ENCODE results near the gene CPXM2.

Gene CPXM2

GRCh38 chr10:123890226-123890625 is 1.4 kb downstream of the CPXM2 start:
- Histone ChIP-seq H3K4me3 (replicated peaks; ENCODE audit: insufficient read depth, low read length) (no peak overlapping the region), H3K27me3 (ENCODE audit: insufficient read depth, poor library complexity, severe bottlenecking) (peaks cover 7% of the 10 kb centered on the region), H3K27ac (replicated peaks) (no peak overlapping the region)
- TF ChIP-seq GABPA (IDR thresholded peaks at IDR 0.05; ENCODE audit: low read depth) (no peak), POLR2AphosphoS5 (IDR thresholded peaks at IDR 0.05; ENCODE audit: low read depth) (no peak), SPI1 (IDR thresholded peaks at IDR 0.05; ENCODE audit: borderline replicate concordance, low read depth) (no peak)
- TF ChIP-seq, protein P1, sequence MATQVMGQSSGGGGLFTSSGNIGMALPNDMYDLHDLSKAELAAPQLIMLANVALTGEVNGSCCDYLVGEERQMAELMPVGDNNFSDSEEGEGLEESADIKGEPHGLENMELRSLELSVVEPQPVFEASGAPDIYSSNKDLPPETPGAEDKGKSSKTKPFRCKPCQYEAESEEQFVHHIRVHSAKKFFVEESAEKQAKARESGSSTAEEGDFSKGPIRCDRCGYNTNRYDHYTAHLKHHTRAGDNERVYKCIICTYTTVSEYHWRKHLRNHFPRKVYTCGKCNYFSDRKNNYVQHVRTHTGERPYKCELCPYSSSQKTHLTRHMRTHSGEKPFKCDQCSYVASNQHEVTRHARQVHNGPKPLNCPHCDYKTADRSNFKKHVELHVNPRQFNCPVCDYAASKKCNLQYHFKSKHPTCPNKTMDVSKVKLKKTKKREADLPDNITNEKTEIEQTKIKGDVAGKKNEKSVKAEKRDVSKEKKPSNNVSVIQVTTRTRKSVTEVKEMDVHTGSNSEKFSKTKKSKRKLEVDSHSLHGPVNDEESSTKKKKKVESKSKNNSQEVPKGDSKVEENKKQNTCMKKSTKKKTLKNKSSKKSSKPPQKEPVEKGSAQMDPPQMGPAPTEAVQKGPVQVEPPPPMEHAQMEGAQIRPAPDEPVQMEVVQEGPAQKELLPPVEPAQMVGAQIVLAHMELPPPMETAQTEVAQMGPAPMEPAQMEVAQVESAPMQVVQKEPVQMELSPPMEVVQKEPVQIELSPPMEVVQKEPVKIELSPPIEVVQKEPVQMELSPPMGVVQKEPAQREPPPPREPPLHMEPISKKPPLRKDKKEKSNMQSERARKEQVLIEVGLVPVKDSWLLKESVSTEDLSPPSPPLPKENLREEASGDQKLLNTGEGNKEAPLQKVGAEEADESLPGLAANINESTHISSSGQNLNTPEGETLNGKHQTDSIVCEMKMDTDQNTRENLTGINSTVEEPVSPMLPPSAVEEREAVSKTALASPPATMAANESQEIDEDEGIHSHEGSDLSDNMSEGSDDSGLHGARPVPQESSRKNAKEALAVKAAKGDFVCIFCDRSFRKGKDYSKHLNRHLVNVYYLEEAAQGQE (IDR thresholded peaks at IDR 0.05; ENCODE audit: insufficient replicate concordance, low read depth): no peak
- TF ChIP-seq, protein P2, sequence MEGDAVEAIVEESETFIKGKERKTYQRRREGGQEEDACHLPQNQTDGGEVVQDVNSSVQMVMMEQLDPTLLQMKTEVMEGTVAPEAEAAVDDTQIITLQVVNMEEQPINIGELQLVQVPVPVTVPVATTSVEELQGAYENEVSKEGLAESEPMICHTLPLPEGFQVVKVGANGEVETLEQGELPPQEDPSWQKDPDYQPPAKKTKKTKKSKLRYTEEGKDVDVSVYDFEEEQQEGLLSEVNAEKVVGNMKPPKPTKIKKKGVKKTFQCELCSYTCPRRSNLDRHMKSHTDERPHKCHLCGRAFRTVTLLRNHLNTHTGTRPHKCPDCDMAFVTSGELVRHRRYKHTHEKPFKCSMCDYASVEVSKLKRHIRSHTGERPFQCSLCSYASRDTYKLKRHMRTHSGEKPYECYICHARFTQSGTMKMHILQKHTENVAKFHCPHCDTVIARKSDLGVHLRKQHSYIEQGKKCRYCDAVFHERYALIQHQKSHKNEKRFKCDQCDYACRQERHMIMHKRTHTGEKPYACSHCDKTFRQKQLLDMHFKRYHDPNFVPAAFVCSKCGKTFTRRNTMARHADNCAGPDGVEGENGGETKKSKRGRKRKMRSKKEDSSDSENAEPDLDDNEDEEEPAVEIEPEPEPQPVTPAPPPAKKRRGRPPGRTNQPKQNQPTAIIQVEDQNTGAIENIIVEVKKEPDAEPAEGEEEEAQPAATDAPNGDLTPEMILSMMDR (IDR thresholded peaks at IDR 0.05; ENCODE audit: insufficient read depth, low read length): no peak
- no peak for DNase-seq (ENCODE audit: low read depth in 1 of 2, low spot score in 1 of 2)

GRCh38 chr10:123889821-123890220 is 1.8 kb downstream of the CPXM2 start:
- TF ChIP-seq, protein P2 (IDR thresholded peaks at IDR 0.05; ENCODE audit: insufficient read depth, low read length): no peak
- TF ChIP-seq, protein P1 (IDR thresholded peaks at IDR 0.05; ENCODE audit: insufficient replicate concordance, low read depth): no peak
- no peak for TF ChIP-seq SPI1 (IDR thresholded peaks at IDR 0.05; ENCODE audit: borderline replicate concordance, low read depth)
- no peak for TF ChIP-seq GABPA (IDR thresholded peaks at IDR 0.05; ENCODE audit: low read depth)
- no peak for TF ChIP-seq POLR2AphosphoS5 (IDR thresholded peaks at IDR 0.05; ENCODE audit: low read depth)
- H3K27ac ChIP-seq (replicated peaks): no peak overlapping the region
- no peak for DNase-seq (ENCODE audit: low read depth in 1 of 2, low spot score in 1 of 2)
- peaks cover 7% of the 10 kb centered on the region for H3K27me3 ChIP-seq (ENCODE audit: insufficient read depth, poor library complexity, severe bottlenecking)
- H3K4me3 ChIP-seq (replicated peaks; ENCODE audit: insufficient read depth, low read length): no peak overlapping the region

- TF ChIP-seq POLR2AphosphoS5 (IDR thresholded peaks at IDR 0.05; ENCODE audit: low read depth) (no peak), SPI1 (IDR thresholded peaks at IDR 0.05; ENCODE audit: borderline replicate concordance, low read depth) (no peak), GABPA (IDR thresholded peaks at IDR 0.05; ENCODE audit: low read depth) (no peak)
- TF ChIP-seq, protein P2 (IDR thresholded peaks at IDR 0.05; ENCODE audit: insufficient read depth, low read length): no peak
- TF ChIP-seq, protein P1 (IDR thresholded peaks at IDR 0.05; ENCODE audit: insufficient replicate concordance, low read depth): no peak
- no peak for DNase-seq (ENCODE audit: low read depth in 1 of 2, low spot score in 1 of 2)
- Histone ChIP-seq H3K27ac (replicated peaks) (no peak overlapping the region), H3K27me3 (ENCODE audit: insufficient read depth, poor library complexity, severe bottlenecking) (peaks cover 7% of the 10 kb centered on the region), H3K4me3 (replicated peaks; ENCODE audit: insufficient read depth, low read length) (no peak overlapping the region)
Observed at GRCh38 chr10:123888751-123889150, 2.9 kb downstream of the CPXM2 start.
